IPS DF 19.7 (cell line): ENCODE data around the gene PTPRB.
"Not testable (repeated sequence)": the region's sequence is repeated elsewhere in the genome, so short reads cannot be mapped to it uniquely, and the experiment has no call there.

Experiments
- DNase-seq: peaks from one replicate; pipeline ENCODE4 v3.0.0-alpha.2; 2013; ENCODE audit warnings: low read depth, low spot score

PTPRB gene

DNA sequence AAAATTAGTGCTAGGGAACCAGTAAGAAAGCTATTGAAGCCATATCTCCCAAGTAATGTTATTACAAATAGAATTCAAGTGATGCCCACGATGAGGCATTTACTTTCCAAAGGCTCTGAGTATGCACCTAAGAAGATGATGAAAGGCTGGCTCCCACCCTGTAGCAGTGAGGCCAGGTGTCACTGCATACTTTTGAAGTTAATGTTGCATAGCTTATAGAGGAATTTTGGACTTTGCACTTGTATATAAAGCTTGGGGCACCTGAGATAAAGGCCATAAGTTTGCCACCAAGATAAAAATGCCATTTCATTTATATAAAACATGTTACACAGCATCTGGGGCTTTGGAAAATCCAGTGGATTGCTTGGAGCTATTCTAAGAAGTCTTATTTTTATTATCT is 96.2 kb downstream of the PTPRB start:
- no peak for DNase-seq

DNA sequence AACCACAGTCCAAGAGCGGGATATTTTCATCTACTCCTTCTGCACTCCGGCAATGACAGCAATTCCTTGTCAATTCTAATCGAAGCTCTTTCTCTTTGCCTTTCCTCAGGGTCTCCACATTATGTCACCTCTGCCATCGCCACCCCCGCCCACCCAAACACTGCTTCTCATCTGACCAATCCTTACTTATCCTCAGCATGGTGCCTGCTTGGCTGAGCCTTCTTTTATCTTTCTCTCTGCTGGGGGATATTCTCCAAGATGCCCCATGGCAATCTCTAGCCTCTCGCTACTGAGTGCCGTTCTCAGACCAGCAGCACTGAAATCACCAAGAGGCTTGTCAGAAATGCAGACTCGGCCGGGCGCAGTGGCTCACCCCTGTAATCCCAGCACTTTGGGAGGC is 100.6 kb downstream of the PTPRB start:
- DNase-seq: no peak

DNA sequence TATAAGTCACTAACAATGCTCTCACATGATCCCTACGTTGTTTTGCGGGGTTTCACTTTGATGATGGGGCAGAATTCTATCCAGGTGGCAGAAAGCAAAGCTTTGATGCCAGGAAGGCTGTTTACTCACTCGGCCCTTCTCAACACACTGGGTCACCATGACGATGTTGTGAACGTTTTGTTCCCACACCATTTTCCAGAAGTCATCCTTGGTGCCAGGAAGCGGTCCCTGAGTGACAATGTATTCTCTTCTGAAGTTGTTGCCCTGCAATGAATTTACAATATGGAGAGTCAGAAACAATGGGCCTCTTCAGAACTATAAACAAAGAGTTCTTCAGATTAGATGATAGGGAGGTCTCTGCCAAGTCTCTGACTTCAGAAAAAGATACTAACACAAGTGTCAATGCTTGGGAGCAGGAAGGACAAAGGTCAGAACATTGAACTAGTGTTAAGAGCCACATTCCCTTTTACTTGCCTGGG is 101.3 kb downstream of the PTPRB start:
- no peak for DNase-seq

DNA sequence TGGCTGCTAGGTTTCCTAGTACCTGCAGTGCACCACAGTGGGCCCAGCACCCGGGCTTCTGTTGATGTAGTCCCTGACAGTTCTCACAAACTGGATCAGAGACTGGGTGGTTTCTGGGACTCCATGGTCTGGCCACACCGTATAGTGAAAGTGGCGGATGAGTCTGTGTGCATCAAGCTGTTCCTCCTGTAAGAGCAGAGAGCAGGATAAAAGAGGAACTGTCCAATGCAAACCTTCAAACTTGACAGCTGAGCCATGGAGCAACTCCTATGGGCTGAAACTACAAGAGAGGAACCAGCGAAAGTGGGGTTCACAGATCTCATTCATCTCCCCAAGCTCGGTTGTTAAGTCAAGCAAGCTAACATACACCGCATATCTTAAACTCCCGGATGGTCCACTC is 102.8 kb downstream of the PTPRB start:
- DNase-seq: no peak

GRCh38 chr12:70529647-70530046 is 107.6 kb downstream of the PTPRB start:
- DNase-seq: no peak

GRCh38 chr12:70520847-70521246 is 116.4 kb downstream of the PTPRB start:
- DNase-seq: no peak

DNA sequence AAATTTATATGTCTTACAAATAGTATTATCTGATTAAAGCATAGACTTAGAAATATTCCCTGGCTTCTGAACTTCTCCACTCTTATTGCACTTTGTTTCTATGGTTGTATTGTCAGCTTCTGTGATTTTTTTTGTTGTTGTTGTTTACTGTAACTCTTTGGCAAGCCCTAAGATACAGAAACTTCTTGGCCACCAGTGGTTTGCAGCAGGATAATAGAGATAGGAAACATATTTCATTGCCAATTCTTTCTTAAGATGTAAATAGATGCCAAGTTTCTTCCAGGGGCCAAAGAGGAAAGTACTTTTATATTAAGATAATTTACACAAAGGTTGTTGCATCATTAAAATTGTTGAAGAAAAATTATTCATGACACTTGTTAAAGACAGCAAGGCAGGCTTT is 123.8 kb downstream of the PTPRB start:
- no peak for DNase-seq

- no peak for DNase-seq
These were observed 129.1 kb downstream of the PTPRB start for GRCh38 chr12:70508178-70508577.

DNA sequence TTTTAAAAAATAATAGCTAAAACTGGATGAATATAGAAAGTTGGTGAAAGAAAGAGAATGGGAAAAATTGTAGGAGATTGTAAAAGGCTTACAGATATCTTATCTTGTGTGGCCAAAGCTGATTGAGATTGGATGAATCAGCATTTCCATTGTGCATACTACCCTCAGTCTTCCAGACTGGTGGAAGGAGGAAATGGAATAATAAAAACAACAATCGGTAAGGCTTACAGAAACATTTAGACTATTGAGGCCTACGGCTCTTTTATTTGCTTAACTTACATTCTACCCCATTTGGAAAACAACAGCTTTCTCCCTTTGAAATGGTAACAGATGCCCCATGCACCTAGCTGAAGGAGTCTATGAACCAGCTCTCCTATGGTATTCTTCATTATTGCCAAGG is 129.8 kb downstream of the PTPRB start:
- DNase-seq: peak; percentile 3

DNA sequence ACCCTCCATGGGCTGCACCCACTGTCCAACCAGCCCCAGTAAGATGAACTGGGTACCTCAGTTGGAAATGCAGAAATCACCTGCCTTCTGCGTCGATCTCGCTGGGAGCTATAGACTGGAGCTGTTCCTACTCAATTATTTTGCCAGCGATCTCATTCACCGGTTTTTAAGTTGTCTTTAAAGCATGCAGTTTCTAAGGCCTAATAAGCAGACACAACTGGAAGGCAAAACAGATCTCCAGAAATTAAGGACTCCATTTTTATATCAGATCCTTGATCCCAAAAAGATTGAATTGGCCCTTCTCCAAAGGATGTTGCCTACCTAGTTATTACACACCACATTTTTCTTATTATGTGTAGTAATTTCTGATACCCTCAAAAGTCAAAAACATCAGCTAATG is 139.7 kb downstream of the PTPRB start:
- no peak for DNase-seq

GRCh38 chr12:70492904-70493303 is 144.3 kb downstream of the PTPRB start:
- DNase-seq: not testable (repeated sequence)

- DNase-seq: not testable (repeated sequence)
These were observed 146.3 kb downstream of the PTPRB start for GRCh38 chr12:70490928-70491327.

DNA sequence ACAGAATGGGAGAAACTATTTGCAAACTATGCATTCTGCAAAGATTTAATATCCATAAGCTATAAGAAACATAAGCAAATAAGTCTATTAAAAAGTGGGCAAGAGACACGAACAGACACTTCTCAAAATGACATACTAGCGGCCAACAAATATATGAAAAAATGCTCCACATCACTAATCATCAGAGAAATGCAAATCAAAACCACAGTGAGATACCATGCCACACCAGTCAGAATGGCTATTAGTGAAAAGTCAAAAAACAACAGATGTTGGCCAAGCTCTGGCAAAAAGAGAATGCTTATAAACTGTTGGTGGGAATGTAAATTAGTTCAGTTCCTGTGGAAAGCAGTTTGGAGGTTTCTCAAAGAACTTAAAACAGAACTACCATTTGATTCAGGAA is 149.8 kb downstream of the PTPRB start:
- DNase-seq: no peak

GRCh38 chr12:70486588-70486987 is 150.6 kb downstream of the PTPRB start:
- DNase-seq: no peak

GRCh38 chr12:70485704-70486103 is 151.5 kb downstream of the PTPRB start:
- no peak for DNase-seq

- DNase-seq: no peak
These were observed 152.8 kb downstream of the PTPRB start for GRCh38 chr12:70484464-70484863.

- DNase-seq: no peak
These were observed 154.5 kb downstream of the PTPRB start for GRCh38 chr12:70482764-70483163.

DNA sequence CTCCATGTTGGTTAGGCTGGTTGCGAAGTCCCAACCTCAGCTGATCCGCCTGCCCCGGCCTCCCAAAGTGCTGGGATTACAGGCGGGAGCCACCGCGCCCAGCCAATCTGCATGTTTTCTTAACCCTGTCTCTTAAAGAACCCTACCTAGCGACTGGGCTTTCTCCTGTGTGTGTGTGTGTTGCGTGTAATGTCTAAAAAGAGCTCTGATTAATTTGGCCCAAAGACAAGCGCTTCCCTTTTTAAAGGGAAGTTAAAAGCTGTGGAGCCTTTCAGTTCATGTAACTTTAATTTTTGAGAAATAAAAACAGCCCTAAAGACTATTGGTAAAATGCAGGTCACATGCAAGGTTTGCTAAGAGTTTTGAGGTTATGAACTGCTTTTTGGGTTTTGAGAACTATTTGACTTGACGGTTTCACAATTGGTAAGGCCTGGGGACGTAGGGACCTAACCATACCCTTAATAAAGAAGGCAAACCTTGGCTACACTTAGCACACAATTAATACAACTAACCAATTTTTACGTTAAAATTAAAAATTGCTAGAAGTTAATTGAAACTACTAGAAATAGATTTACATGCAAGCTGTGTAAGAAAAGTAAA is 167.9 kb downstream of the PTPRB start:
- no peak for DNase-seq

DNA sequence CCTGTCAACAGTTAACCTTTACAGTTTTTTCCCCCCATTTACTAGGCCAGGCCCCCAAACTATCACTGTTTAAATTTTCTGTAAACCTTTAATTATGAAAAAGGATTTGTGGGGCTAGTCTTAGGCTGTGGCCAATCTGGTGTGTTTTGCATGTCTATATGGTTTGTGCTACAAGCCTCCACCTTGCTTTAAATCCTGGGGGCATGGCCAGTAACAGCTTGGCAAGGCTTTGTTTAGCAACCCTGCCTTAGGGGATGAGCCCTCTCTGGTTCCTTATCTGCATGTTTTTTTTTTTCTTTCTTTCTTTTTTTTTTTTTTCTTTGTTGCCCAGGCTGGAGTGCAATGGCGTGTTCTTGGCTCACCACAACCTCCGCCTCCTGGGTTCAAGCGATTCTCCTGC is 168.5 kb downstream of the PTPRB start:
- no peak for DNase-seq

DNA sequence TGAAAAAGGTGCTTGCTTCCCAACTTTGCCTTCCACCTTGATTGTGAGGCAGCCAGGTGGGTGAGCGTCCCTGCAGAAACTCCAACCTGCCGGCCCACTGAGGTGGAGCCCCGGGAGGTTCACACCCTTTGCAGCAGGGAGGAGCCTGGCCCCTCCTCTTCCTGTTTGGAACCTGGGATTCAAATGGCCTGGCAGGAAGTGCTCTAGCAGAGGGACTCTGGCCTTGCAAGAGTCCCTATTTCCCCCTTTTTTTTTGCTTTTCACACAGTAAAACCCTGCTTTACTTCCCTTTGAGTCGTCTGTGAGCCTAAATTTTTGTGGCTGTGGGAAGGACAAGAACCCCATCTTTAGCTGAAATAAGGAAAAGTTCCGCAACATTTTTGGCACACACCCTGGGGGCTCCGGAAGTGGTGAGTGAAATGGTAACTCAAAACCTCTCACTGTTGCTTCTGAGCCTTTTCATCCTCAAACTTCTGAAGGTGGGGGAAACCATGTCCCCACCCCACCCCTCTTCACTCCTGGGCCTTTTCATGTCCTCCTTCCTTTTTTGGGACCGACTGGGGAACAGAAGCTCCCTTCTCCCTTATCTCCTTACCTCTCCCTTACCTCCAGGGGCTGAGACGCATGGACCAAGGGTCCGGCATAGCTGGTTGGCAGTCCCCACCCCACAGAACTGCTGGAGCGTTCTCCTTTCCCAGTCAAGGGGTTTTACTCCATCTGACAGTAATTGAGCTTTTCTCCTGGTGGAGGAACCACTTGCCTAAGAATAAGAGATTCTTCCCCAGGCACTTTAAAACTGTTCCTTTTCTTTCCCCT is 169.1 kb downstream of the PTPRB start:
- no peak for DNase-seq

GRCh38 chr12:70467476-70467875 is 169.8 kb downstream of the PTPRB start:
- no peak for DNase-seq

DNA sequence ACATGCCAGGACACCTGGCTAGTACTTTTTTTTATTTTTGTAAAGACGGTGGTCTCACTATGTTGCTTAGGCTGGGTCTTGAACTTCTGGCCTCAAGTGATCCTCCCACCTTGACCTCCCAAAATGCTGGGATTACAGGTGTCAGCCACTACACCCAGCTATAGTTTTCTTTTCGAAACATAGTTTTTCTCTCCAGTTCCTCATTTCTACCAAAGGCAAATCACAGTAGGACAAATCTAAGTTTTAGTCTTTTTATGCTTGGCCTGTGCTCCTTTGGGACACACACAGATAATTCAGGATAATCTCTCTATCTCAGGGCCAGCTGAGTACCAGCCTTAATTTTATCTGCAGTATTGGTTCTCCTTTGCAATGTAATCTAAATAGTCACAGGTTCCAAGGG is 170.5 kb downstream of the PTPRB start:
- no peak for DNase-seq
